ENCODE results near the gene XPR1.

Gene XPR1

DNA sequence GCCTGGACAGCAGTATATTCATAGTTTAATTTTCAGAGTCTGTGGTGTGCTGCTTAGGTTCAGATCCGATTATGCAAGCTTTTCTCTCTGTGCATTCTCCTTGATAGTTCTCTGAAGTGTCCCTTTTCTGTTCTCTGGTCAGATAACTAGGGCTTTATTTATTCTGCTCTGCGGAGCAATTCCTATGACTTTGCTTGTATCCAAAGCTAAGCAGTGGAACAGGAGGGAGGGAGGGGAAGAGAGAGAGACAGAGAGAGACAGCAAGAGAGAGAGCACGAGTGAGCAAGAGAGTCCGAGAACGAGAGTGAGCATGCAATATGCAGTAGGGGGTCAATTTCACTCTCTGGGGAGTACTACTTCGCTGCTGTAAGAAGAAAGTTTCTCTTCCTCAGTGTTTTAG lies 113.3 kb downstream of the XPR1 start:
- no peaks in the 10 kb centered on the region for H3K36me3 ChIP-seq (ENCODE audit: control insufficient read depth, insufficient read depth, low read length)
- H3K23ac ChIP-seq (ENCODE audit: low read length): no peak overlapping the region
- no peak overlapping the region for H2BK120ac ChIP-seq (ENCODE audit: low read depth, low read length)
- no peak overlapping the region for H4K8ac ChIP-seq (ENCODE audit: low read depth, low read length)
- no peak overlapping the region for H4K5ac ChIP-seq (ENCODE audit: low read length)
- no peak overlapping the region for H3K56ac ChIP-seq (ENCODE audit: low read length)
- no peak overlapping the region for H3K4me3 ChIP-seq (ENCODE audit: low read length)
- no peaks in the 10 kb centered on the region for H3K79me2 ChIP-seq (ENCODE audit: control insufficient read depth, insufficient read depth, low read length)
- no peak overlapping the region for H2BK5ac ChIP-seq (ENCODE audit: low read length)
- no peak overlapping the region for H2AK5ac ChIP-seq (ENCODE audit: low read length)
- WGBS (ENCODE audit: extremely low coverage, insufficient coverage, low lambda C conversion rate): no CpG with 5 or more reads among the region's 6 CpGs
- H3K9ac ChIP-seq (ENCODE audit: low read length): no peak overlapping the region
- no peak for DNase-seq
- peaks cover 2% of the 10 kb centered on the region for H3K79me1 ChIP-seq (ENCODE audit: low read length)
- H3K4ac ChIP-seq (ENCODE audit: low read depth, low read length): no peak overlapping the region
- no peak overlapping the region for H2BK15ac ChIP-seq (replicated peaks; ENCODE audit: low read depth)
- no peak overlapping the region for H3K18ac ChIP-seq (ENCODE audit: low read length)
- no peaks in the 10 kb centered on the region for H3K27me3 ChIP-seq (ENCODE audit: insufficient read depth, low read length, poor library complexity)
- no peak overlapping the region for H3K4me2 ChIP-seq (ENCODE audit: low read length)
- no peaks in the 10 kb centered on the region for H3K4me1 ChIP-seq (ENCODE audit: control insufficient read depth, low read depth, low read length)
- no peak overlapping the region for H3K27ac ChIP-seq (ENCODE audit: low read depth, low read length)

DNA sequence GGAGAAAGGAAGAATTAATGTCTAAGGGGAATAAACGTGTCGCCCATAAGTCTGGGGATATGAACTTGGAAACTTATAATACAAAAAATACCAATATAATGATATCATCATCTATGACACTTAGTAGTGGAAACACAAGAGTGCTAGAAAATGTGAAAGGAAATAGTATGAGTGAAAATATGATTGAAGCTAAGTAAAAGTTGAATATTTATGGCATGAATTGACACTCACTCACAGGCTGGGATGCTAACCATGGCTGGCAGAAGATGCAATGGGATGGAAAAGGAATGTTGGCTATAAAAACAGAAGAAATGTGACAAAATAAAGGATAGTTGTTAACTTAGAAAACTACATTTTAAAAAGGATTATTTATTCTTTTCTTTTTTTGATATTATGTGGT lies 120.1 kb downstream of the XPR1 start:
- no peaks in the 10 kb centered on the region for H3K79me1 ChIP-seq (ENCODE audit: low read length)

GRCh38 chr1:180754453-180754852 lies 122.6 kb downstream of the XPR1 start:
- Histone ChIP-seq H3K79me2 (ENCODE audit: control insufficient read depth, insufficient read depth, low read length) (no peaks in the 10 kb centered on the region), H3K4me1 (ENCODE audit: control insufficient read depth, low read depth, low read length) (no peaks in the 10 kb centered on the region), H3K4ac (ENCODE audit: low read depth, low read length) (no peak overlapping the region), H3K36me3 (ENCODE audit: control insufficient read depth, insufficient read depth, low read length) (no peaks in the 10 kb centered on the region), H3K27ac (ENCODE audit: low read depth, low read length) (no peak overlapping the region), H4K8ac (ENCODE audit: low read depth, low read length) (no peak overlapping the region), H3K4me2 (ENCODE audit: low read length) (no peak overlapping the region), H3K56ac (ENCODE audit: low read length) (no peak overlapping the region), H2BK120ac (ENCODE audit: low read depth, low read length) (no peak overlapping the region), H2BK15ac (replicated peaks; ENCODE audit: low read depth) (no peak overlapping the region), H3K27me3 (ENCODE audit: insufficient read depth, low read length, poor library complexity) (no peaks in the 10 kb centered on the region), H2AK5ac (ENCODE audit: low read length) (no peak overlapping the region), H3K23ac (ENCODE audit: low read length) (no peak overlapping the region), H3K9ac (ENCODE audit: low read length) (no peak overlapping the region), H3K4me3 (ENCODE audit: low read length) (no peak overlapping the region), H3K18ac (ENCODE audit: low read length) (no peak overlapping the region), H4K5ac (ENCODE audit: low read length) (no peak overlapping the region), H2BK5ac (ENCODE audit: low read length) (no peak overlapping the region), H3K79me1 (ENCODE audit: low read length) (no peaks in the 10 kb centered on the region)
- no peak for DNase-seq
- no CpG with 5 or more reads among the region's 7 CpGs for WGBS (ENCODE audit: extremely low coverage, insufficient coverage, low lambda C conversion rate)

More for the DNA sequence above, 120.1 kb downstream of the XPR1 start:
- Histone ChIP-seq H3K4me3 (ENCODE audit: low read length) (no peak overlapping the region), H3K4ac (ENCODE audit: low read depth, low read length) (no peak overlapping the region), H2BK120ac (ENCODE audit: low read depth, low read length) (no peak overlapping the region), H4K8ac (ENCODE audit: low read depth, low read length) (no peak overlapping the region), H3K79me2 (ENCODE audit: control insufficient read depth, insufficient read depth, low read length) (no peaks in the 10 kb centered on the region), H3K36me3 (ENCODE audit: control insufficient read depth, insufficient read depth, low read length) (no peaks in the 10 kb centered on the region), H3K27ac (ENCODE audit: low read depth, low read length) (no peak overlapping the region), H3K9ac (ENCODE audit: low read length) (no peak overlapping the region), H2AK5ac (ENCODE audit: low read length) (no peak overlapping the region), H2BK15ac (replicated peaks; ENCODE audit: low read depth) (no peak overlapping the region), H3K4me2 (ENCODE audit: low read length) (no peak overlapping the region), H2BK5ac (ENCODE audit: low read length) (no peak overlapping the region), H3K56ac (ENCODE audit: low read length) (no peak overlapping the region), H4K5ac (ENCODE audit: low read length) (no peak overlapping the region), H3K4me1 (ENCODE audit: control insufficient read depth, low read depth, low read length) (no peaks in the 10 kb centered on the region), H3K23ac (ENCODE audit: low read length) (no peak overlapping the region), H3K18ac (ENCODE audit: low read length) (no peak overlapping the region), H3K27me3 (ENCODE audit: insufficient read depth, low read length, poor library complexity) (no peaks in the 10 kb centered on the region)
- no CpG with 5 or more reads among the region's 2 CpGs for WGBS (ENCODE audit: extremely low coverage, insufficient coverage, low lambda C conversion rate)
- no peak for DNase-seq

GRCh38 chr1:180757657-180758056 lies 125.8 kb downstream of the XPR1 start:
- H3K9ac ChIP-seq (ENCODE audit: low read length): no peak overlapping the region
- no peak overlapping the region for H2BK5ac ChIP-seq (ENCODE audit: low read length)
- no peaks in the 10 kb centered on the region for H3K36me3 ChIP-seq (ENCODE audit: control insufficient read depth, insufficient read depth, low read length)
- no peak for DNase-seq
- no peaks in the 10 kb centered on the region for H3K4me1 ChIP-seq (ENCODE audit: control insufficient read depth, low read depth, low read length)
- no peak overlapping the region for H2BK120ac ChIP-seq (ENCODE audit: low read depth, low read length)
- H4K5ac ChIP-seq (ENCODE audit: low read length): no peak overlapping the region
- H3K79me2 ChIP-seq (ENCODE audit: control insufficient read depth, insufficient read depth, low read length): no peaks in the 10 kb centered on the region
- no peak overlapping the region for H2BK15ac ChIP-seq (replicated peaks; ENCODE audit: low read depth)
- H3K27me3 ChIP-seq (ENCODE audit: insufficient read depth, low read length, poor library complexity): no peaks in the 10 kb centered on the region
- WGBS (ENCODE audit: extremely low coverage, insufficient coverage, low lambda C conversion rate): no CpG with 5 or more reads among the region's 1 CpG
- H3K4me3 ChIP-seq (ENCODE audit: low read length): no peak overlapping the region
- no peak overlapping the region for H3K18ac ChIP-seq (ENCODE audit: low read length)
- H3K79me1 ChIP-seq (ENCODE audit: low read length): no peaks in the 10 kb centered on the region
- H3K27ac ChIP-seq (ENCODE audit: low read depth, low read length): no peak overlapping the region
- H2AK5ac ChIP-seq (ENCODE audit: low read length): no peak overlapping the region
- H4K8ac ChIP-seq (ENCODE audit: low read depth, low read length): no peak overlapping the region
- no peak overlapping the region for H3K23ac ChIP-seq (ENCODE audit: low read length)
- H3K4ac ChIP-seq (ENCODE audit: low read depth, low read length): no peak overlapping the region
- H3K56ac ChIP-seq (ENCODE audit: low read length): no peak overlapping the region
- no peak overlapping the region for H3K4me2 ChIP-seq (ENCODE audit: low read length)

- no peak overlapping the region for H2AK5ac ChIP-seq (ENCODE audit: low read length)
- H3K36me3 ChIP-seq (ENCODE audit: control insufficient read depth, insufficient read depth, low read length): no peaks in the 10 kb centered on the region
- no peak overlapping the region for H3K4me3 ChIP-seq (ENCODE audit: low read length)
- no peak overlapping the region for H3K27ac ChIP-seq (ENCODE audit: low read depth, low read length)
- H3K18ac ChIP-seq (ENCODE audit: low read length): no peak overlapping the region
- no peak overlapping the region for H3K56ac ChIP-seq (ENCODE audit: low read length)
- no peaks in the 10 kb centered on the region for H3K4me1 ChIP-seq (ENCODE audit: control insufficient read depth, low read depth, low read length)
- no peak overlapping the region for H3K4ac ChIP-seq (ENCODE audit: low read depth, low read length)
- no peak overlapping the region for H2BK5ac ChIP-seq (ENCODE audit: low read length)
- no CpG with 5 or more reads among the region's 5 CpGs for WGBS (ENCODE audit: extremely low coverage, insufficient coverage, low lambda C conversion rate)
- H3K27me3 ChIP-seq (ENCODE audit: insufficient read depth, low read length, poor library complexity): no peaks in the 10 kb centered on the region
- no peak overlapping the region for H4K5ac ChIP-seq (ENCODE audit: low read length)
- no peak for DNase-seq
- no peaks in the 10 kb centered on the region for H3K79me2 ChIP-seq (ENCODE audit: control insufficient read depth, insufficient read depth, low read length)
- H4K8ac ChIP-seq (ENCODE audit: low read depth, low read length): no peak overlapping the region
- no peak overlapping the region for H3K4me2 ChIP-seq (ENCODE audit: low read length)
- no peak overlapping the region for H3K9ac ChIP-seq (ENCODE audit: low read length)
- H3K23ac ChIP-seq (ENCODE audit: low read length): no peak overlapping the region
- H2BK15ac ChIP-seq (replicated peaks; ENCODE audit: low read depth): no peak overlapping the region
- no peak overlapping the region for H2BK120ac ChIP-seq (ENCODE audit: low read depth, low read length)
- H3K79me1 ChIP-seq (ENCODE audit: low read length): no peaks in the 10 kb centered on the region
Measured at GRCh38 chr1:180762796-180763195, 131.0 kb downstream of the XPR1 start.

- Histone ChIP-seq H4K8ac (ENCODE audit: low read depth, low read length) (no peak overlapping the region), H2BK5ac (ENCODE audit: low read length) (no peak overlapping the region), H3K79me1 (ENCODE audit: low read length) (no peaks in the 10 kb centered on the region), H3K36me3 (ENCODE audit: control insufficient read depth, insufficient read depth, low read length) (no peaks in the 10 kb centered on the region), H4K5ac (ENCODE audit: low read length) (no peak overlapping the region), H3K79me2 (ENCODE audit: control insufficient read depth, insufficient read depth, low read length) (no peaks in the 10 kb centered on the region), H3K56ac (ENCODE audit: low read length) (no peak overlapping the region), H3K18ac (ENCODE audit: low read length) (no peak overlapping the region), H3K27ac (ENCODE audit: low read depth, low read length) (no peak overlapping the region), H3K4me2 (ENCODE audit: low read length) (no peak overlapping the region), H3K4ac (ENCODE audit: low read depth, low read length) (no peak overlapping the region), H2BK15ac (replicated peaks; ENCODE audit: low read depth) (no peak overlapping the region), H3K4me3 (ENCODE audit: low read length) (no peak overlapping the region), H3K27me3 (ENCODE audit: insufficient read depth, low read length, poor library complexity) (no peaks in the 10 kb centered on the region), H2AK5ac (ENCODE audit: low read length) (no peak overlapping the region), H3K23ac (ENCODE audit: low read length) (no peak overlapping the region), H3K9ac (ENCODE audit: low read length) (no peak overlapping the region), H2BK120ac (ENCODE audit: low read depth, low read length) (no peak overlapping the region), H3K4me1 (ENCODE audit: control insufficient read depth, low read depth, low read length) (no peaks in the 10 kb centered on the region)
- DNase-seq: no peak
- WGBS (ENCODE audit: extremely low coverage, insufficient coverage, low lambda C conversion rate): no CpG with 5 or more reads among the region's 2 CpGs
Measured at GRCh38 chr1:180765151-180765550, 133.3 kb downstream of the XPR1 start.

Data from mesendoderm (in vitro differentiated cells).